HG03521 (cell line): ENCODE results near the gene UTF1.
"Not testable (repeated sequence)": the region's sequence is repeated elsewhere in the genome, so short reads cannot be mapped to it uniquely, and the experiment has no call there.

Experiments
- ATAC-seq: cut with Tn5 transposase; IDR thresholded peaks from one replicate; pipeline ENCODE4 v1.9.1; 2021; ENCODE audit warnings: mild to moderate bottlenecking, moderate library complexity; ENCODE audit not compliant: unreplicated experiment

The UTF1 gene

GRCh38 chr10:133208466-133208865 is 21.6 kb upstream of the UTF1 start:
- ATAC-seq, result no peak

DNA sequence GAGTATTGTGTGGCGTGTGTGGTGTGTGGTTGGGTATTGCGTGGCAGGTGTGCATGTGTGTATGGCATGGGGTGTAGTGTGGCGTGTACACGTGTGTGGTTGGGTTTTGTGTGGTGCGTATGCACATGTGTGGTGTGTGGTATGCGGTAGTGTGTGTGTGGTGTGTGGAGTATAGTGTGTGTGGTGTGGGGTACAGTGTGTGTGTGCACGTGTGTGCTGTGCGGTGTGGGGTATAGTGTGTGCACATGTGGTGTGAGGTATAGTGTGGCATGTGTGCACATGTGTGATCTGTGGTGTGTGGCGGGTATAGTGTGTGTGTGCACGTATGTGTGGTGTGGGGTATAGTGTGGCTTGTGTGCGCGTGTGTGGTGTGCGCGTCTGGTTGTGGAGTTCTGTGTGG is 20.9 kb upstream of the UTF1 start:
- no peak for ATAC-seq

GRCh38 chr10:133209641-133210040 is 20.4 kb upstream of the UTF1 start:
- no peak for ATAC-seq

DNA sequence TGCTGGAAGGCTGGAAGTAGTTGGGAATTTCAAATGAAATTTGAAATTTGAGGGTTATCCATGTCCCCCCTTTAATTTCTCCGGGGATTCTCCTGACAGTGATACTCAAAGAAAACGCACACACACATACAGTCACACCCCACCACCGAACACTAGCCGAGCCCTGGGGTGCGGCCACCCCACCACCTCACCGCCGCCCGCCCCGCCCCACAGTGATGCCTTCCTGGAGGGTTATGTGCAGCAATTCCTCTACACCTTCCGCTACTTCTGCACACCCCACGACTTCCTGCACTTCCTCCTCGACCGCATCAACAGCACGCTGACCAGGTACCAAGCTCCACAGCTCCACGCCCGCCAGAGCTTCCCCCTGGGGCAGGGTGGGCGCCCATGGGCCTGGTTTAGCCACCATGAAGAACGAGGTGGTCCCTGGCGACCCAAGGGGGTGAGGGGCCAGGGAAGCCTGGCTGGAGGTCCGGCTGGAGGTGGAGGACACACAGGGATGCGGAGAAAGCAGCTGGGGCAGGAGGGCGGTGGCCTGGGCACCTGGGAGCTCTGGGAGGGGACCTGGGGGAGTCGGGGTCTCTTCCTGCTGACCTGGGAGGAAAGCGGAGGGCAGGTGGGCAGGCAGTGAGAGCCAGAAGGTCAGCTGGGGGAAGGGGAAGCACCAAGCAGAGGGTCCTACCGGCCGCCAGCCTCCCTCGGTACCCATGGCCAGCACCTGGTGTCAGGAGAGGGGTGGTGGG is 19.4 kb upstream of the UTF1 start:
- ATAC-seq, result no peak

DNA sequence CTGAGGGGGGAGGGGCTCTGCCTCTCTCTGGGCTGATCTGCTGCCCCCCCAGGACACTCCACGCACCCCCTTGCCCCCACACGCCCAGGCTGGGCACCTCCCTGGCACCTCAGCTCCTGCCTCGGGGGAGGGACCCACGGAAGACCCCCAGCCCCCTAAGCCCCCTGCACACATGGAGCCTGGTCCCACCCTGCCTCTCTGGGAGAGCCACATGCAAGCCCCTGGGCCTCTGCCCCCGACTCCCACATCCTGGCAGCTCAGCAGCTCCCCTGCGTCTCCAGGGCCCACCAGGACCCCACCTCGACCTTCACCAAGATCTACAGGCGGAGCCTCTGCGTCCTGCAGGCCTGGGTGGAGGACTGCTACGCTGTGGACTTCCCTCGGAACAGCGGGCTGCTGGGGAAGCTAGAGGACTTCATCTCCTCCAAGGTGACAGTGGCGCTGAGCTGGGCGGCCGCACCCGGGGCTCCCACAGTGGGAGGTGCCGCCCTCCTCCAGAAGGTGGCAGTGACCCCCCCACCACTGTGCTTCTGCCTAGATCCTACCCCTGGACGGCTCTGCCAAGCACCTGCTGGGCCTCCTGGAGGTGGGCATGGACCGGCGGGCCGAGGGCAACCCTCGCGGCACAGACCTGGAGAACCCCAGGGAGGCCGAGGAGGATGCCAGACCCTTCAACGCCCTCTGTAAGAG is 18.7 kb upstream of the UTF1 start:
- no peak for ATAC-seq

GRCh38 chr10:133211959-133212852 is 17.8 kb upstream of the UTF1 start:
- no peak for ATAC-seq

GRCh38 chr10:133212853-133213494 is 17.0 kb upstream of the UTF1 start:
- no peak for ATAC-seq

DNA sequence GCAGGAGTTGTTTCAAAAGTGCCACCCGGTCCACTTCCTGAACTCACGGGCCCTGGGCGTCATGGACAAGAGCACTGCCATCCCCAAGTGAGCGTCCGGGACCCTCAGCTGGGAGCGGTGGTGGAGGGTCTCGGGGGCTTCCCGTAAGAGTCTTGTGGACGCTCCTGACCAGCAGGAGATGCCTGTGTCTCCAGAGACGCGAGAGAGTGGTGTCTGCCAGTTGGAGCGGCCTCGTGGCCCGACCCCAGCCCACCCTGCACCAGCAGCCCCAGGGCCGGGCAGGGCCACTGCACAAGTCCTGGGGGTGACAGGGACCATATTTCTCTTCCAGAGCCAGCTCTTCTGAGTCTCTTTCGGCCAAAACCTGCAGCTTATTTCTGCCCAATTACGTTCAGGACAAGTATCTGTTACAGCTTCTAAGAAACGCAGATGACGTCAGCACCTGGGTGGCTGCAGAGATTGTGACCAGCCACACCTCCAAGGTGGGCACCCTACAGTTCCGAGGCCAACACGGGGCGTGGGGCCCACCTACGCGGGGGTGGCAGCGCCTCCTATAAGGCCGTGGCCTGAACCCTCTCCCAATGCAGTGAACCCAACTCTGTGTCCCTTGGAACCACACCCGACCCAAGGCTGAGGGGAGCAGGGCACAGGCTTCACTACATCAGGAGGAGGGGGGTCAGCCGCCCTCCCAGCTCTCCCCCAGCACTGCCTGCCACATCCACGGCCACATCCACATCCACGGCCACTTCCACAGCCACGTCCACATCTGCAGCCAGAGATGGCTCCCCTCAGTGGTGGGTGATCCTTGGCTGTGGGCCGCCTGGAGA is 16.2 kb upstream of the UTF1 start:
- ATAC-seq, result no peak

DNA sequence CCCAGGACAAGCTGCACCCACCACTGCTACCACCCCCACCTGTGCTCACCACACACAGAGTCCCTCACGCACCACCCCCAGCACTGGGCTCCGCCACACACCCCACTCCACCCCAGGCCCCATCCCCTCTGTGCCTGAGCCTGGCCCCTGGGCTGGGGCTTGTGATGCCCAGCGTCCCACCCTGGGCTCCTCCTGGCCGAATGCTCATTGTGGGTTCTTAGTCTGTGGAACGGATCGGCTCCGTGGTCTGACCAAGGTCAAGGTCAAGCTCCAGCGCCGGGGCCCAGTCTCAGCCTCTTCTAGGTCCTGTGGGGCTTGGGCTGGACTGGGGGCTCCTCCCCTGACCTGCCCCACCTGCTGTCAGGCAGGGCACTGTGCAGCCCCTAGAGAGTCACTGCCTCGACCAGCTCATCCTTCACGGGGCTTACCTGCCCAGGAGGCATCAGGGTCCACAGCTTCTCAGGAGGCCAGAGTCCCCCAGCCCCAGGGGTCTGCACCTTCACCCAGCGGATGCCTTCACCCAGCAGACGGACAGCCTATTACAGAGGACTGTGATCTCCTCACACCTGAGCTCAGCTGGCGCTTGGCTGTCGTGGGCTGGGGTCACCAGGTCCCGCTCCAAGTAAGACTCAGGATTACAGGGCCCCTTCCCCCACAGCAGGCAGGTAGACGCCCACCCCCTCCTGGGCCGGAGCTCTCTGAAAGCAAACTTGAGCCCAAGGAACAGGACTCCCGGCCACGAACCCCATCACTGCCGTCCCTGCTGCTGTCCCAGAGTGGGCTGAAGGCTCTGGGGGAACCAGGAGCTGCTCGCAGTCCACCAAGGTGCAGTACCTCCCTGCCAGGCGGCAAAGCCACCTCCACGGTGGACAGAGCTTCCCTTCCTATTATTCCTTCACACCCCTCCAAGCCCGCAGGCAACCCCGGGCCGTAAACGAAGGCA is 15.3 kb upstream of the UTF1 start:
- no peak for ATAC-seq

DNA sequence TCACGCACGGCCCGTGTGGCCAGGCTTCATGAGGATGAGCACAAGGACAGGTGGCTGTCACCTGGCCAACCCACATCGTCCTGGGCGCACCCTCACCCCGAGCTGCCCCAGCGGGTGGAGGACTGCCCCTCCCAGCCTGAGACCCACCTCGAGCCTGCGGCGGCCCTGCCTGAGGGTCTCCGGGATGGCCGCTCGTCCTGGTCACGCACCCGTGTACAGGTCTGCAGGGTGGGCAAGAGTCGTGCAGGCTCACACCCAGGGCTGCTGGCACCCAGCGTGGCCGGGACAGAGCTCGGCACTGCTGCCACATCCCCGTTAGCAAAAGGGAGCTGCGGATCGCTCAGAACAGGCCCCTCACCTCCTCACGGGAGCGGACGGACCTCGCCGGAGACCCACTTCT is 14.4 kb upstream of the UTF1 start:
- ATAC-seq, result no peak

- ATAC-seq, result no peak
Measured at GRCh38 chr10:133216776-133217175, 13.2 kb upstream of the UTF1 start.

DNA sequence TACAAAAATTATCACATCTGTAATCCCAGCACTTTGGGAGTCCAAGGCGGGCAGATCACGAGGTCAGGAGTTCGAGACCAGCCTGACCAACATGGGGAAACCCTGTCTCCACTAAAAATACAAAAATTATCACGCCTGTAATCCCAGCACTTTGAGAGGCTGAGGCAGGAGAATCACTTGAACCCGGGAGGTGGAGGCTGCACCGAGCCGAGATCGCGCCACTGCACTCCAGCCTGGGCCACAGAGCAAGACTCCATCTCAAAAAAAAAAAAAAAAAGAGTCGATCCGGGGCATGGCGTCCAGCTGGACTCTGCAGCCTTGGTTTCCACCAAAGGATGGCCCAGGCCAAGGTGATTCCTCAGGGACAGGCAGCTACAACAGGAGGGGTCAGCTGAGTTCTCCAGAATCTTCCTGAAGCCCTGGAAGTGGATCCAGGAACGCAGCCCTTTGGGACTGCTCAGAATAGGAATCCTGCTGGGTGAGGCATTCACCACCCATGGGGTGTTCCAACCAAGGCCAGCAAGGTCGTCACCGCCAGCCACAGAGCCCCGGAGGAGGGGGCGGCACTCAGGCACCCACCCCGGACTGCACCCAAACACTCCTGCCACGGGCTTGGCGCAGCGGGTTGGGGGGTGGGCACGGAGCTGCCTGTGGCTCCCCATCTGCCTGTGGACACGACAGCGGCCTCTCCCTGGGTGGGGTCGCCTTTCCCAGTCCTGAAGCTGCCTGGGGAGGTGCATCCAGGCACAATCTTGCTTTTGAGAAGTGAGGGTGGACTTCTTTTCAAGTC is 12.0 kb upstream of the UTF1 start:
- ATAC-seq, result no peak

- ATAC-seq, result no peak
Measured at GRCh38 chr10:133218891-133219290, 11.1 kb upstream of the UTF1 start.

GRCh38 chr10:133219782-133220181 is 10.2 kb upstream of the UTF1 start:
- ATAC-seq, result no peak

DNA sequence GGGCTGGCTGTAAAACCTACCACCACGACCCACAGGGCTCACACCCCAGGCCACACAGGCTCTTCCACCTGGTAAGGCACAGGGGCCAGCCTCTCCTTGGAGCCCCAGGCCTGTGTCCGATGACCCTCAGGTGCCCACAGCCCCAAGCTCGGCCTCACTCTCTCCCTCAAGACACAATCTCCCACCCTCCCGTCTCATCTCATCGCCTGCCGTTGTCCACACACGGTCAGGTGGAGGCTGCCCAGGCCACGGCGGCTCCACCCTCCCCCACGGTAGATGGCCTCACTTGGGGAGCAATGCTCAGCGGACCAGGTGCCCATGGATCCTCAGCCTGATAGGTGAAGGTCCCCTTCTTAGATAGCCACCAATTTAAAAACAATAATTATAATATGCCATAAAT is 8.7 kb upstream of the UTF1 start:
- ATAC-seq, result no peak

GRCh38 chr10:133221756-133222155 is 8.3 kb upstream of the UTF1 start:
- not testable (repeated sequence) for ATAC-seq

DNA sequence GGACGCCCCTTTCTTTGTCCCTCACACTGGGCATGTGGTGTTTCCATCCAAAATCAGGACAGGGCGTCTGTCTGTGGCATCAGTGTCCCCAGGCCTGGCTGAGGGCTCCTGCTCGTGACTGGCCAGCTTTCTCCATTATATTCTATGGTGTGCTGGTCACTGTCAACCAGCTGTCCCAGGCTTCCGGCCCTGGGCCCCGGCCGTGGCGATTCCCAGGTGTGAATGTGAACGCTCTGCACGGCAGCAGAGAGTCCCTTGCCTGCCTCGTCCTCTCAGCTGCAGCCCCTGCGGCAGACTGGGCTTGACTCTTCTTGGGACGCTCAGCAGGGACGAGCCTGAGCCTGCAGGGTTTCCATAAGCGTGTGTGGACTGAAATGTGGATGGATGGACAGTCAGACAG is 5.9 kb upstream of the UTF1 start:
- ATAC-seq, result no peak

- ATAC-seq, result no peak
Measured at GRCh38 chr10:133224756-133225372, 5.2 kb upstream of the UTF1 start.
